GM20000 (cell line): ENCODE measurements around the gene TBC1D1.

Experiments used
- DNase-seq: peaks from one replicate; pipeline ENCODE4 v3.0.0; 2012; ENCODE audit warnings: low spot score
- TF ChIP-seq, protein P1 (sequence below): IDR thresholded peaks from 2 replicates; pipeline ENCODE4 v1.5.1; 2012; ENCODE audit warnings: mild to moderate bottlenecking, control low read depth; ENCODE audit errors: extremely low read depth, missing control alignments

The TBC1D1 gene

GRCh38 chr4:38133711-38134480 is 243.0 kb downstream of the TBC1D1 start:
- TF ChIP-seq, protein P1, sequence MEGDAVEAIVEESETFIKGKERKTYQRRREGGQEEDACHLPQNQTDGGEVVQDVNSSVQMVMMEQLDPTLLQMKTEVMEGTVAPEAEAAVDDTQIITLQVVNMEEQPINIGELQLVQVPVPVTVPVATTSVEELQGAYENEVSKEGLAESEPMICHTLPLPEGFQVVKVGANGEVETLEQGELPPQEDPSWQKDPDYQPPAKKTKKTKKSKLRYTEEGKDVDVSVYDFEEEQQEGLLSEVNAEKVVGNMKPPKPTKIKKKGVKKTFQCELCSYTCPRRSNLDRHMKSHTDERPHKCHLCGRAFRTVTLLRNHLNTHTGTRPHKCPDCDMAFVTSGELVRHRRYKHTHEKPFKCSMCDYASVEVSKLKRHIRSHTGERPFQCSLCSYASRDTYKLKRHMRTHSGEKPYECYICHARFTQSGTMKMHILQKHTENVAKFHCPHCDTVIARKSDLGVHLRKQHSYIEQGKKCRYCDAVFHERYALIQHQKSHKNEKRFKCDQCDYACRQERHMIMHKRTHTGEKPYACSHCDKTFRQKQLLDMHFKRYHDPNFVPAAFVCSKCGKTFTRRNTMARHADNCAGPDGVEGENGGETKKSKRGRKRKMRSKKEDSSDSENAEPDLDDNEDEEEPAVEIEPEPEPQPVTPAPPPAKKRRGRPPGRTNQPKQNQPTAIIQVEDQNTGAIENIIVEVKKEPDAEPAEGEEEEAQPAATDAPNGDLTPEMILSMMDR = no peak

GRCh38 chr4:38135201-38135600 is 244.3 kb downstream of the TBC1D1 start:
- TF ChIP-seq, protein P1 = no peak
- no peak for DNase-seq

More at GRCh38 chr4:38133711-38134480, 243.0 kb downstream of the TBC1D1 start:
- no peak for DNase-seq

- TF ChIP-seq, protein P1 = no peak
- DNase-seq = no peak
Measured at GRCh38 chr4:38136604-38137003, 245.7 kb downstream of the TBC1D1 start.

- no peak for DNase-seq
- TF ChIP-seq, protein P1 = no peak
Measured at GRCh38 chr4:38137080-38137479, 246.2 kb downstream of the TBC1D1 start.

DNA sequence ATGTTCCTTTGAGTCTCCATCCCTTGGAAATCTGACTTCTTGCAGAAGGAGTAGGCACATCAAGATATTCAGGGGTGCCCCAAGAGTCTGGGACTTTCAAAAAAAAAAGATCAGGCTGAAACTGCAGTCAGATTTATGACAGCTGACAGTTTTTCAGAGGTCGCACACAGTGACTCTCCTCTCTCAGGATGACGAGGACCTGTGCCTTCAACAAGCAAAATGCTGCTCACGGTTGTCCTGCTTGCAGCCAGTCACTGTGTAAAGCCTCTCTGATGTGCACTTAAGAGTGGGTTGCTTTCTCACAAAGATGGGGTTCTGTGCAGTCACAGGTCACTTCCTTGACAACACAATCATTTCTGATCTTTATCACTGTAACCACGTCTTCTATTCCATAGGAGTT is 247.5 kb downstream of the TBC1D1 start:
- DNase-seq = no peak
- TF ChIP-seq, protein P1 = no peak

- TF ChIP-seq, protein P1 = no peak
- no peak for DNase-seq
Measured at GRCh38 chr4:38139187-38139586, 248.3 kb downstream of the TBC1D1 start.

GRCh38 chr4:38140643-38141203 is 249.8 kb downstream of the TBC1D1 start:
- TF ChIP-seq, protein P1 = no peak
- DNase-seq = no peak
